Measurements from ENCODE around the gene CTSZ. TPM values are rescaled to one million over a fixed set of nuclear protein-coding genes. Genes with fewer than 3 reads are reported as not detected.

CTSZ gene
- total RNA-seq, 1 donor from 2014 or later = 109 TPM

DNA sequence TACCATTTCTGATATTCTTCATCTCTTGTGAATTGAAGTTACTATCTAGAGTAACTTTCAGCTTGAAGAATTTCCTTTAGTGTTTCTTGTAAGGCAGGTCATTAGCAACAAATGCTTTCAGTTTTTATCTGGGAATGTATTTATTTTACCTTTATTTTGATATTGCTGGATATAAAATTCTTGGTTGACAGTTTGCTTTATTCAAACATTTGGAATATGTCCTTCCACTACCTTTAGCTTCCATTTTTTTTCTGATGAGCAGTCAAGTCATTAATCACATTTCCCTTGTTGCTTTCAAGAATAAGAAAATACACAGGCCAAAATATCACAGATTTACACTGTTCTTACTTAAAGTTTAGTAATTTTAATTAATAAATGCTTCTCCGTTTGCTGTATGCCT is 31.7 kb downstream of the CTSZ start:
- TF ChIP-seq, protein P1, sequence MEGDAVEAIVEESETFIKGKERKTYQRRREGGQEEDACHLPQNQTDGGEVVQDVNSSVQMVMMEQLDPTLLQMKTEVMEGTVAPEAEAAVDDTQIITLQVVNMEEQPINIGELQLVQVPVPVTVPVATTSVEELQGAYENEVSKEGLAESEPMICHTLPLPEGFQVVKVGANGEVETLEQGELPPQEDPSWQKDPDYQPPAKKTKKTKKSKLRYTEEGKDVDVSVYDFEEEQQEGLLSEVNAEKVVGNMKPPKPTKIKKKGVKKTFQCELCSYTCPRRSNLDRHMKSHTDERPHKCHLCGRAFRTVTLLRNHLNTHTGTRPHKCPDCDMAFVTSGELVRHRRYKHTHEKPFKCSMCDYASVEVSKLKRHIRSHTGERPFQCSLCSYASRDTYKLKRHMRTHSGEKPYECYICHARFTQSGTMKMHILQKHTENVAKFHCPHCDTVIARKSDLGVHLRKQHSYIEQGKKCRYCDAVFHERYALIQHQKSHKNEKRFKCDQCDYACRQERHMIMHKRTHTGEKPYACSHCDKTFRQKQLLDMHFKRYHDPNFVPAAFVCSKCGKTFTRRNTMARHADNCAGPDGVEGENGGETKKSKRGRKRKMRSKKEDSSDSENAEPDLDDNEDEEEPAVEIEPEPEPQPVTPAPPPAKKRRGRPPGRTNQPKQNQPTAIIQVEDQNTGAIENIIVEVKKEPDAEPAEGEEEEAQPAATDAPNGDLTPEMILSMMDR (IDR thresholded peaks at IDR 0.05; ENCODE audit: insufficient read depth, low read length, poor library complexity, severe bottlenecking) = no peak
- no peak overlapping the region for H3K4me3 ChIP-seq (ENCODE audit: low read depth, low read length)
- no peaks in the 10 kb centered on the region for H3K36me3 ChIP-seq (ENCODE audit: control insufficient read depth, insufficient read depth, low read length)
- H3K27me3 ChIP-seq (ENCODE audit: control insufficient read depth, insufficient read depth, low read length) = no peaks in the 10 kb centered on the region
- DNase-seq (ENCODE audit: low read depth) = no peak

DNA sequence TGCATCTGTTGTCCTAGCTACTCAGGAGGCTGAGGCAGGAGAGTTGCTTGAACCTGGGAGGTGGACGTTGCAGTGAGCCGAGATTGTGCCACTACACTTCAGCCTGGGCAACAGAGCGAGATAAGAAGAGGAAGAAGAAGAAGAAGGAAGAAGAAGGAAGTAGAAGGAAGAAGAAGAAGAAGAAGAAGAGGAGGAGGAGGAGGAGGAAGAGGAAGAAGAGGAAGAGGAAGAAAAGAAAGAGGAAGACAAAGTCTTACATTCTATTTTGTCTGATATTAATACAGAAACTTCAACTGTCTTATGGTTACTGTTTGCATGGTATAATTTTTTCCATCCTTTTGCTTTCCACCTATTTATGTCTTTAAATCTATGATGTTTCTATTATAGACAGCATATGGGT is 33.2 kb downstream of the CTSZ start:
- no peaks in the 10 kb centered on the region for H3K36me3 ChIP-seq (ENCODE audit: control insufficient read depth, insufficient read depth, low read length)
- no peak for DNase-seq (ENCODE audit: low read depth)
- H3K27me3 ChIP-seq (ENCODE audit: control insufficient read depth, insufficient read depth, low read length) = no peaks in the 10 kb centered on the region
- no peak overlapping the region for H3K4me3 ChIP-seq (ENCODE audit: low read depth, low read length)
- TF ChIP-seq, protein P1 (IDR thresholded peaks at IDR 0.05; ENCODE audit: insufficient read depth, low read length, poor library complexity, severe bottlenecking) = no peak

DNA sequence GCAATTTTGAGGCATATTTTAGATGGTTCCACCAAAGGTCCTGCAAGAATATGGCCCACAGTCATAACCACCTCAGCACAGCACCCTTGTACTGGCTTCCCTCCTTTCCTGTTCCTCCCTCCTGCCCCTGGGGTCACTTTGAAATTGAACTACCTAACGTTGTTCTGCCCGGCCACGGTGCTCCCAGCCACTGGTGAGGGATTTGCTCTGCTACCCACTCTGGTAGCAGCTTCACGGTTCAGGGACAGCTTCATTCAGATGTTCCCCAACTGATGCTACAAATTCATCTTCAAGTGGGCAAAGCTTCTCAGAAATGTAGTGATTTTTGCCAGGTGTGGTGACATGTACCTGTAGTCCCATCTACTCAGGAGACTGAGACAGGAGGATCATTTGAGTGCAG is 33.9 kb downstream of the CTSZ start:
- H3K27me3 ChIP-seq (ENCODE audit: control insufficient read depth, insufficient read depth, low read length) = no peaks in the 10 kb centered on the region
- DNase-seq (ENCODE audit: low read depth) = no peak
- TF ChIP-seq, protein P1 (IDR thresholded peaks at IDR 0.05; ENCODE audit: insufficient read depth, low read length, poor library complexity, severe bottlenecking) = no peak

DNA sequence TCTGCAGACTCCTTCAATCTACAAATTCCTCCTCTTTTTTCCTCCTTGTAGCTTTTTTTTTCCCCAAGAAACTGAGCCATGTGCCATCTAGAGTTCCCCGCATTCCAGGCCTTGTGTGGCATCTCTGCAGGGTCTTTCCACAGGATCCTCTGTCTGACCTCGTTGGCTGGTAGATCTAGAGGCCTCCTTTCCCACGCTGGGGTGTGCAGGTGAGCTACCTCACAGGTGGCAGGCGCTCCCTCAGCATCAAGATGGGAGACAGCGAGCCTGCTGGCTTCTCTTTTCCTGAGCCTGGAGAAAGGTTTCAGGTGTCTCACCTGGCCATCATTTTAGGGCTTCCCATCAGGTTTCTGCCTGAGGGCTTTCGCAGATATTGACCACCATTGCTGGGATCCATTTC is 35.6 kb downstream of the CTSZ start:
- Histone ChIP-seq H3K27me3 (ENCODE audit: control insufficient read depth, insufficient read depth, low read length) (no peaks in the 10 kb centered on the region), H3K36me3 (ENCODE audit: control insufficient read depth, insufficient read depth, low read length) (no peaks in the 10 kb centered on the region), H3K4me3 (ENCODE audit: low read depth, low read length) (no peak overlapping the region)
- DNase-seq (ENCODE audit: low read depth) = no peak
- TF ChIP-seq, protein P1 (IDR thresholded peaks at IDR 0.05; ENCODE audit: insufficient read depth, low read length, poor library complexity, severe bottlenecking) = no peak

More for the DNA sequence above, 33.9 kb downstream of the CTSZ start:
- no peak overlapping the region for H3K4me3 ChIP-seq (ENCODE audit: low read depth, low read length)
- H3K36me3 ChIP-seq (ENCODE audit: control insufficient read depth, insufficient read depth, low read length) = no peaks in the 10 kb centered on the region

DNA sequence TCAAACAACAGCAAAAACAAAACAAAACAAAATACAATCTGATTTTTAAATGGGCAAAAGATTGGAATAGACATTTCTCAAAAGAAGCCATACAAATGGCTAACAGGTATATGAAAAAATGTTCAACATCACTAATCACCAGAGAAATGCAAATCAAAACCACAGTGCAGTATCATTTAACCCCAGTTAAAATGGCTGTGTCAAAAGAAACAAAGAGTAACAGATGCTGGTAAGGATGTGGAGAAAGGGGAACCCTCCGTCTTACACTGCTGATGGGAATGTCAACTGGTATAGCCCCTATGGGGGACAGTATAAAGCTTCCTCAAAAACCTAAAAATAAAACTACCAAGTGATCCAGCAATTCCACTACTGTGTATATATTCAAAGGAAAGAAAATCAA is 36.9 kb downstream of the CTSZ start:
- Histone ChIP-seq H3K27me3 (ENCODE audit: control insufficient read depth, insufficient read depth, low read length) (no peaks in the 10 kb centered on the region), H3K4me3 (ENCODE audit: low read depth, low read length) (no peak overlapping the region), H3K36me3 (ENCODE audit: control insufficient read depth, insufficient read depth, low read length) (no peaks in the 10 kb centered on the region)
- no peak for DNase-seq (ENCODE audit: low read depth)
- TF ChIP-seq, protein P1 (IDR thresholded peaks at IDR 0.05; ENCODE audit: insufficient read depth, low read length, poor library complexity, severe bottlenecking) = no peak

DNA sequence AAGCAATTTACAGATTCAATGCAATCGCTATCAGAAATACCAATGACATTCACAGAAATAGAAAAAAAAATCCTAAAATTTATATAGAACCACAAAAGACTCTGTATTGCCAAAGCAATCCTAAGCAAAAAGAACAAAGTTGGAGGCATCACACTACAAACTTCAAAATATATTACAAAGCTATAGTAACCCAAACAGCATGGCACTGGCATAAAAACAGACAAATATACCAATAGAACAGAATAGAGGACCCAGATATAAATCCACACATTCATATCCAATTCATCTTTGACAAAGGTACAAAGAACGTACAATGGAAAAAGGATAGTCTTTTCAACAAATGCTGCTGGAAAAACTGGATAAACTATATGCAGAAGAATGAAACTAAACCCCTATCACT is 37.6 kb downstream of the CTSZ start:
- TF ChIP-seq, protein P1 (IDR thresholded peaks at IDR 0.05; ENCODE audit: insufficient read depth, low read length, poor library complexity, severe bottlenecking) = no peak
- Histone ChIP-seq H3K4me3 (ENCODE audit: low read depth, low read length) (no peak overlapping the region), H3K27me3 (ENCODE audit: control insufficient read depth, insufficient read depth, low read length) (no peaks in the 10 kb centered on the region), H3K36me3 (ENCODE audit: control insufficient read depth, insufficient read depth, low read length) (no peaks in the 10 kb centered on the region)
- DNase-seq (ENCODE audit: low read depth) = no peak
